AG04450 (cell line): ENCODE measurements around the gene C16orf95. TPM values are rescaled to one million over a fixed set of nuclear protein-coding genes. Genes with fewer than 3 reads are reported as not detected.
A peak's percentile ranks its signal among the peaks of the same experiment; 100 is the strongest.
"Not testable (repeated sequence)": the region's sequence is repeated elsewhere in the genome, so short reads cannot be mapped to it uniquely, and the experiment has no call there.

Experiments
- CTCF ChIA-PET: fragments of 300-600, 350-600 bp; formaldehyde crosslinking; extraction: SDS; loops from one replicate; lab custom pipeline; 2022; ENCODE audit warnings: antibody characterized with exemption, inconsistent platforms; lab: Charles Lee
- POLR2A ChIA-PET: fragments of 350-600 bp; formaldehyde crosslinking; extraction: SDS; loops from one replicate; lab custom pipeline; 2021; ENCODE audit warnings: antibody characterized with exemption, inconsistent platforms; lab: Yijun Ruan, JAX
- DNase-seq: peaks from one replicate; pipeline ENCODE4 v3.0.0-alpha.2; 2011; ENCODE audit warnings: low read depth, low spot score
- H3K27ac ChIP-seq: one replicate; pipeline ENCODE4 v1.5.1; 2012; ENCODE audit warnings: low read depth, low read length, control low read depth
- H3K27me3 ChIP-seq: one replicate; pipeline ENCODE4 v1.6.0; 2012; ENCODE audit warnings: low read length; ENCODE audit not compliant: control insufficient read depth, insufficient read depth
- H3K4me3 ChIP-seq: 2 replicates; pipeline ENCODE4 v1.5.1; 2011; ENCODE audit warnings: mild to moderate bottlenecking, low read depth, low read length, control low read depth
- H3K9me3 ChIP-seq: 2 replicates; pipeline ENCODE4 v1.5.1; 2012; ENCODE audit warnings: low read length; ENCODE audit not compliant: control insufficient read depth, insufficient read depth
- polyA plus RNA-seq: library from polyadenylated mRNA; depleted of rRNA; stranded (reverse); fragments of >200 nt; gene quantifications from 2 replicates; pipeline ENCODE4 v1.2.3, GENCODE V29; 2011
- TF ChIP-seq, protein P1 (sequence below): IDR thresholded peaks from 2 replicates; pipeline ENCODE4 v1.5.1; 2011; ENCODE audit warnings: low read depth, low read length, control low read depth, inconsistent platforms

C16orf95 gene
- polyA plus RNA-seq, 1 experiment = 2.0 TPM

DNA sequence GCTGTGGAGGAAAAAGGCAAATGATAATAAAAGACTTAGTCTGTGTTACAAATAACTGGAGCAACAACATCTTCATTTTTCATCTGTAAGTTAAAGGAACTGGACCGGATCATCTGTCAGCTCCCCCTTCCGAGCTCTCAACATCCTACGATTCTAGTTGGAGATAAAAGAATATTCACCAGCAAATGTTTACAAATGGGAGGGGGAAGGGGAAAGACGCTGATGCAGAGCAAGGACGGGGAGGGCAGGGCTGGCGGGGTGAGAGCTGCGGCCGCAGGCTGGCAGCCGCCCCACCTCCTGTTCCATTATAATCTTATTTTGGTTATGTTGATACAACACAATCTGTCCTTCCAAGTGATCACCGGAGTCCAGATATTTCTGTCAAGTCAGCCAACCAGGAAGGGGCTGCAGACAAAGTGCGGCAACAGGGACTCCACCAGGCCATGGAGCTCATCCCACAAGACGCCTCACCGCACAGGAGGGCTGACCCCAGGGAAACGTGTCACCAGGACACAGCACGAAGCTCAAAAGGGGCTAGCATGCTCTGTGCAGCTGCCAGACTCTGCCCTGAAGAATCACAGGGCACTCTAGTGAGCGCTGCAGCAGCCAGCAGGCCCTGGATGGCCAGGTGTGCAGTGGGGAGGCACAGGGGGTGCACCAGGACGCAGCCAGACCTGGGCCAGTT, 46.7 kb upstream of the C16orf95 start:
- Histone ChIP-seq H3K27me3 (no peaks in the 10 kb centered on the region), H3K9me3 (no peaks in the 10 kb centered on the region; the same call in 1 of the 2 replicates), H3K4me3 (peak overlapping the region; percentile 10; the same call in 1 of the 2 replicates), H3K27ac (peak overlapping the region; percentile 39)
- TF ChIP-seq, protein P1, sequence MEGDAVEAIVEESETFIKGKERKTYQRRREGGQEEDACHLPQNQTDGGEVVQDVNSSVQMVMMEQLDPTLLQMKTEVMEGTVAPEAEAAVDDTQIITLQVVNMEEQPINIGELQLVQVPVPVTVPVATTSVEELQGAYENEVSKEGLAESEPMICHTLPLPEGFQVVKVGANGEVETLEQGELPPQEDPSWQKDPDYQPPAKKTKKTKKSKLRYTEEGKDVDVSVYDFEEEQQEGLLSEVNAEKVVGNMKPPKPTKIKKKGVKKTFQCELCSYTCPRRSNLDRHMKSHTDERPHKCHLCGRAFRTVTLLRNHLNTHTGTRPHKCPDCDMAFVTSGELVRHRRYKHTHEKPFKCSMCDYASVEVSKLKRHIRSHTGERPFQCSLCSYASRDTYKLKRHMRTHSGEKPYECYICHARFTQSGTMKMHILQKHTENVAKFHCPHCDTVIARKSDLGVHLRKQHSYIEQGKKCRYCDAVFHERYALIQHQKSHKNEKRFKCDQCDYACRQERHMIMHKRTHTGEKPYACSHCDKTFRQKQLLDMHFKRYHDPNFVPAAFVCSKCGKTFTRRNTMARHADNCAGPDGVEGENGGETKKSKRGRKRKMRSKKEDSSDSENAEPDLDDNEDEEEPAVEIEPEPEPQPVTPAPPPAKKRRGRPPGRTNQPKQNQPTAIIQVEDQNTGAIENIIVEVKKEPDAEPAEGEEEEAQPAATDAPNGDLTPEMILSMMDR = no peak
- CTCF ChIA-PET = interaction anchor here (0.5 to 1.3 kb wide), 3 partner anchors 19 to 273 kb away, joined by 3 to 5 read pairs (median 3); no protein-coding TSS in a partner anchor
- POLR2A ChIA-PET = interaction anchor here (0.7 to 1.6 kb wide), 5 partner anchors 12 to 47 kb away, joined by 3 to 9 read pairs (median 3); partner anchors contain the start of genes C16orf95 and FBXO31
- DNase-seq = no peak

DNA sequence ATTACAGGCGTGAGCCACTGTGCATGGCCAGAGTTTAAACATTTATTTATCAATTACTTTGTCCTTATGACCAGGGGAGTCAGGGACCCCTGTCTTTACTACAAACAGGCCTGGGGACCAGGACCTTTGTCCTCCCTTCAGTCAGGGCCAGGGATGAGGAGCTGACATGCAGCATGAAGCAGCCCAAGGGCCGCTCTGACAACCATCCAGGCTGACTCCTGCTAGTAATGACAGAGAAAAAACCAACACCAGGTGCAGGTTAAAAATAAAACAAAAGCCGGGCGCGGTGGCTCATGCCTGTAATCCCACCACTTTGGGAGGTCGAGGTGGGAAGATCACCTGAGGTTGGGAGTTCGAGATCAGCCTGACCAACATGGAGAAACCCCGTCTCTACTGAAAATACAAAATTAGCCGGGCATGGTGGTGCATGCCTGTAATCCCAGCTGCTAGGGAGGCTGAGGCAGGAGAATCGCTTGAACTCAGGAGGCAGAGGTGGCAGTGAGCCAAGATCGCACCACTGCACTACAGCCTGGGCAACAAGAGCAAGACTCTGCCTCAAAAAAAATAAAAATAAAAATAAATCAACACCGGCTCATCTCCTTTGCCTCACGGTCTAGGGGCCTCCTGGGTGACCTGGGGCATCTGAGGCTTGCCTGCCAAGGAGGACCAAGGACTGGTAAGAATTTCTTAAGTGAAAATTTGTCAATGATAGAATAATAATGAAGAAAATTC, 45.8 kb upstream of the C16orf95 start:
- CTCF ChIA-PET = interaction anchor here (1.2 to 1.3 kb wide), 2 partner anchors 38 to 274 kb away, joined by 3 to 5 read pairs; no protein-coding TSS in a partner anchor

DNA sequence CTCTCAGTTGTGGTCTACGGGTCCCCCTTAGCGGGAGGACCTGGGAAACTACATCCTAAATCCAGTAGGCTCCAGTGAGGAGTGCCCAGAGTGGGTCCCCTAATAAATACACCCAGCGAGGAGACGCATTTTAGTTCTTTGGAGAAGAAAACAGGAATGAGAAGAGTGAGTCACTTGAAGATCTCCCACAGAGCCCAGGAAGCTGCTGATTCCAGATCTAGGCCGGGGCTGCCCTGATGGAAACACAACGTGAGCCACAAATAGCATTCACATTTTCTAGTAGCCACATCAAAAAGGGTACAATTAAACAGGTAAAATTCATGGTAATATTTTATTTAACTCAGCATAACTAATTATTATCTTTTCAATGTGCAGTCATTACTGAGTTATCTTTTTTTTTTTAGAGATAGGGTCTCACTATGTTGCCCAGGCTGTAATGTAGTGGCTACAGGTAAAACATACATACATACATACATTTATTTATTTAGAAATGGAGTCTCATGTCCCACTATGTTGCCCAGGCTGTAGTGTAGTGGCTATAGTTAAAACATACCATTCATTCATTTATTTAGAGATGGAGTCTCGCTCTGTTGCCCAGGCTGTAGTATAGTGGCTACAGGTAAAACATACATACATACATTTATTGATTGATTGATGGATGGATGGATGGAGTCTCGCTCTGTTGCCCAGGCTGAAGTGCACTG, 44.9 kb upstream of the C16orf95 start:
- no peak overlapping the region for H3K27ac ChIP-seq
- CTCF ChIA-PET = no interaction called here
- no peaks in the 10 kb centered on the region for H3K27me3 ChIP-seq
- no peaks in the 10 kb centered on the region; the same call in 1 of the 2 replicates for H3K9me3 ChIP-seq
- POLR2A ChIA-PET = no interaction called here
- DNase-seq = no peak
- H3K4me3 ChIP-seq = no peak overlapping the region
- TF ChIP-seq, protein P1 = no peak

More for the DNA sequence above, 45.8 kb upstream of the C16orf95 start:
- H3K9me3 ChIP-seq, H3K27ac ChIP-seq, H3K27me3 ChIP-seq, DNase-seq, H3K4me3 ChIP-seq: not testable (repeated sequence)
- POLR2A ChIA-PET = interaction anchor here (0.7 to 1.6 kb wide), 4 partner anchors 12 to 46 kb away, joined by 3 to 9 read pairs (median 4); partner anchors contain the start of genes C16orf95 and FBXO31

- CTCF ChIA-PET = no interaction called here
- POLR2A ChIA-PET = no interaction called here
- no peak overlapping the region for H3K27ac ChIP-seq
- TF ChIP-seq, protein P1 = no peak
- no peak overlapping the region for H3K4me3 ChIP-seq
- no peaks in the 10 kb centered on the region for H3K27me3 ChIP-seq
- DNase-seq = no peak
- H3K9me3 ChIP-seq = no peaks in the 10 kb centered on the region; the same call in 1 of the 2 replicates
Measured at GRCh38 chr16:87360862-87361610, 43.8 kb upstream of the C16orf95 start.

DNA sequence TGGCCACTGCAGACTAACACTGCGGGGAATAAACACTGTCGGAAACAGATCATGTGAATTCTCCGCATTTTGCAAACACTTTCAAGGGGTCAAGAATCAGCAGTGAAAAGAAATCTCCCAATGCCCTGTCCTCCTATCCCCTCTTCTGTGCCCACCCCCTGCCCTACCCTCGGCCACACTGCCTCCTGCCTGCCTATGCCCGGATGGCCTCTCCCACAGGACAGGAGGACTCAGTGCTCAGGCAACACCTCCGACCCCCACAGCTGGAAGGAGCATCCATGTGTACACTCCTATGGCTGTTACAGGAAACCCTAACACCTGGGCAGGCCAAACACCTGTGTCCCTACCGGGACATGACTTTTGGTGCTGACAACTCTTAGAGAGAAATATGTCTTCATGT, 41.9 kb upstream of the C16orf95 start:
- Histone ChIP-seq H3K4me3 (no peak overlapping the region), H3K27me3 (no peaks in the 10 kb centered on the region), H3K27ac (no peak overlapping the region), H3K9me3 (no peaks in the 10 kb centered on the region; the same call in 1 of the 2 replicates)
- no peak for DNase-seq
- TF ChIP-seq, protein P1 = no peak
- ChIA-PET CTCF (no interaction called here), POLR2A (no interaction called here)
